Hematopoietic multipotent progenitor cell treated with erythropoietin and hydrocortisone succinate and interleukin-3 and kit ligand, for 6 days (in vitro differentiated cells): ENCODE data around the gene CNTNAP2.

ENCODE experiments used
- DNase-seq: peaks from one replicate; pipeline ENCODE4 v3.0.0-alpha.2; 2015

Gene CNTNAP2

DNA sequence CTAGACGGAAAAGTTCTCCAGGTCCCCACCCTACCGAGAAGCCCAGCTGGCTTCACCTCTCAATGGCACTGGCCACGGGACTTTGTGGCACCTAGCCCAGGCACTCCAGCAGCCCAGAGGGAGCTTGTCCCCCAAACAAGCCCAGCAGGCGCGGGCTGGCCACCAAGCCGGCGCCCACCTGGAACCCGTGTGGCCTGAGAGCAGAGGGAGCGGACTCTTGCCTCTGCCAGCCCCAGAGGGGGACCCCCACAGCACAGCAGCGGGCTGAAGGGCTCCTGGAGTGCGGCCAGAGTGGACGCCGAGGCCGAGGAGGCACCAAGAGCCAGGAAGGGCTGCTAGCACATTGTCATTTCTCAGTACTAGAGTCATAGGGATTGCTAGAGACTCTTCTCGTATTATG, 671.4 kb downstream of the CNTNAP2 start:
- no peak for DNase-seq

GRCh38 chr7:146791344-146792285, 675.0 kb downstream of the CNTNAP2 start:
- DNase-seq: no peak

DNA sequence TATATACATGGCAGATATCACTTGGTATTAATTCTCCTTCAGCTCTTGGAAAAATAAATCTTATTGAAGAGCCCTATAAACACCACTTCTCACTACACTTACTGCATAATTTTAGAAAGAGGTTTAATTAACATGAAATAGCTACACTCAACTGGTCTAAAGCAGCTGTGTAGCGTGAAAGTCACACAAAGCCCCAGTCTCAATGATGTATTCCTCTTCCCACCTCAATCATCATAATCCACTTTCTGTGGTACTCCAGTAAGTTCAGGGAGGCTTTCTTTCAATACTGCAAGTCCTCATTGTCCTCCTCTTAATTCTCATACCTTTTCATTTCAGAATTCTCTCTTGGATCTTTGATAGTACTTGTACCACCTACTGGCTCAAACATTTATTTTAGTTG, 688.0 kb downstream of the CNTNAP2 start:
- no peak for DNase-seq

DNA sequence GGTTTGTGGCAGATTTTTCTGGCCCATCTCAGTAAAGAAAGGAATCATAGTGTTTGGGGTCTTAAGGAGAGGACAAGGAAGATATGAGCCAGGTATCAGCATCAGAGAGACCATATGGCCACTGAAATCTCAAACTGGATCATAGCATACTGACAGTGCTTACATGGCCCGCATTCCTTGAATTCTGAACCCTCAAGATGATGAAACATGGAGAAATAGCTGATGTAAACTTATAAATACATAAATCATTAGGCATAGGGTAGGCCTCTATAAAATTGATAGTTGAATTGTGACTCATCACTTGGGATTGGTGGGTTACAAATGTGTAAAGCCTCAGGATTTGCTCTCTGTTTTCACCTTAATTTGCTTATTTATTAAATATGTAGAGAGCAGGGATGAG, 688.5 kb downstream of the CNTNAP2 start:
- no peak for DNase-seq

- DNase-seq: no peak
These were observed 709.7 kb downstream of the CNTNAP2 start for GRCh38 chr7:146826329-146826728.

GRCh38 chr7:146830686-146831085, 714.1 kb downstream of the CNTNAP2 start:
- DNase-seq: no peak

- no peak for DNase-seq
These were observed 715.3 kb downstream of the CNTNAP2 start for GRCh38 chr7:146831875-146832274.

DNA sequence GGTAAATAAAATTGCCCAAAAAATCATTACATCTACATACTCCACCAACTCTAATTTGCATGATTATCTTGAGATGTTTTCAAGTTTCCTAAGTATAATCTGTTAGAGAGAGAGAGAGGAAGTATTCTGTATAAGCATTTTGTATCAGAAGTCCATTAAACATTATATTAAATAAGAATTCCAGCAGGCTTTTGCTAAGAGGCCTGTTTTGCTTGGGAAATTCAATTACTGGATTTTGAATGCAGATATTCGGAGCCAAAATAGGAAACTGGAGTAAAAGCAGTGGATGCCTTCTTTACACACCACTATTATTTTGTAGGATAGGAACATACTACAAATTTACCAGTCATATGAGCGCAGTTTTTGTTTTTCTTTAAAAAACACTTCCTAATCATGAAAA, 727.8 kb downstream of the CNTNAP2 start:
- no peak for DNase-seq

- no peak for DNase-seq
These were observed 742.1 kb downstream of the CNTNAP2 start for GRCh38 chr7:146858690-146859089.

DNA sequence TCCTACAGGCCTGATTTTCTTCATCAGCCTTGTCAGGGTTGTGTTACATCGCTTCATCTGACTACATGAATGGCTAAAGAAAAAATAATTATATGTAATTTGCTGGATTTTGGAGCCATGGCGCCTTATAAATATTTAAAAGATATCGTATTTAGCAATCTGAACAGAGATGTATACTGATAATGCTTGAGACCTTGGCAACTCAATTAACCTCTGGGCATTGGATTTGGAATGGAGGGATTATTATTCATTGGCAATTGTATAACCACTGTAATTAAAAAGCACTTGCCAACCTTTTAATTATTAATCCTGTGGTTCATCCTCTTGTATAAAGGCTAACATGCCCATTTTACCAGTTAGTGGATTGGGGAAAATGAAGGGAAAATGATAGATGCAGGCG, 745.1 kb downstream of the CNTNAP2 start:
- DNase-seq: no peak

DNA sequence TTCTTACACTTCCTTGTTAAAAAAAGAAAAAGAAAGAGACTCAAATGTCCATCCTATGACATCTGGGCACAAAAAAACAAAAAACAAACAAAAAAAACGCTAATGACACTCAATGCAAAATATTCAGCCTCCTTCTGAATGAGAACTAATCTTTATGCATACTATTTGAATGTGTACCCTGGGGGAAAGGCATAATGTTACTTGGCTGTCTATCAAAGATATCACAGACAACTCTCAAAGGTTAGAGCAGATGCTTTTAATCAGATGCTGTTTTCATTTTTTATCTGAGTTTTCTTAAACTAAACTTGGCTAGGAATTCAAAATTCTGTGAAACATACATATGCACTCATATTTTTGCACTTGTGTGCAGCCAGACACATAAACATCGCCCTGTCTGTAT, 745.8 kb downstream of the CNTNAP2 start:
- no peak for DNase-seq

GRCh38 chr7:146864644-146865043, 748.0 kb downstream of the CNTNAP2 start:
- no peak for DNase-seq

DNA sequence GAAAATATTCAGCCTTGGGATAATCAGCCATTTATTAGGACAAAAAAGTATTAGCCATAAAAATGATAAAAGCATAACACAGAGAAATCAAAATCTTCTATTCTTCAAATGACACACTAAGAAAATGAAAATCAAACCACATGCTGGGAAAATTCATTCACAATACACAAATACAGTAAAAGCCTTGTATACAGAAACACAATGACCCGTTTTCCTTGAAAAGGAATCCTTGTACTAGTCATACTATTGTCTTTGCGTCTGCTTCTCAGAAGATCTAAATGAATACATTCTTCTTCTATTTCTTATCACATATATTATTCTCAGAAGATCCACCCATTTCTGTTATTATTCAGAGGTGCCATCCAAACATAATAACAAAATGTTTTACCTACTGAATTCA, 749.1 kb downstream of the CNTNAP2 start:
- no peak for DNase-seq

DNA sequence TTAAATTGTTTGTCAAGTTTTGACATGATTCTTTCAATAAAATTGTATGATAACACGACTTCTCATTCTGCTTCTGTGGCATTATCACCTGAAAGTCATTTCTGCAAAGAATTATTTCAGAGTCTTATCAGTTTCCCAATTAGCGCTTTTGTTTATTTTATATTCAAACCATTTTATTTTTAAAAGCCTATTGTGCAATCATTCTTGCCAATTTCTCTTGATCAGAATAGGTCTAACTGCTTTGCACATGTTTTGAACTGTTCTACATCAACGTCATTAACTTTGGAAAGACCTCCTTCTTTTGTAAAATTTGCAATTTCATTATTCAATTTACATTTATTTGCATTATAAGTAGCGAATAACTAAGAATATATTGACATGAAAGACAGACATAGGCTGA, 758.1 kb downstream of the CNTNAP2 start:
- DNase-seq: no peak

DNA sequence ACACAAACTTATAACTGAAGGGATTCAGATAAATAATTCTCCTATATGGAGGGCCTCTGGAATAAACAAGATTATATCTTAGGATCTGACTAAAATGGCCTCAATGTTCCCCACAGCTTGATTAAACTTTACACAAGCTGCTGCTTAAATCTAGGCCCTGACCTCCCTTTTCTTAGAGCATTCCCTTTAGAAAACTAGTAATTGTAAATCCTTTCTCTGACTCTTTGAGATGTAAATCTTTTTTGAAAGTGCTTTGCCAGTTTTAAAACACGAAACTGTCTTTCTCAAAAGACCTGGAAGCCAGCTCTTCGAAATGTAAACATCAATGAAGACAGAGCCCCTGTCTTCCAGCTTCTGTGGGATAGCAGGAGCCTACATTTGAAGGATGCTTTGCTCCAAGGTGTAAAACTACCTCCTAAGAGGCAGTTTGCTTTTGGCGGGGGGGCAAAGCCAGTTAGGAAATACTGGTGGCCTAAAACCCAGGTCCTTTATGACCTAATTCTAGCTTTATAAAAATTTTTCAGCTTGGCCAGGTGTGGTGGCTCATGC, 758.7 kb downstream of the CNTNAP2 start:
- no peak for DNase-seq

GRCh38 chr7:146875981-146876380, 759.4 kb downstream of the CNTNAP2 start:
- no peak for DNase-seq

GRCh38 chr7:146876411-146876810, 759.8 kb downstream of the CNTNAP2 start:
- no peak for DNase-seq

- DNase-seq: no peak
These were observed 762.3 kb downstream of the CNTNAP2 start for GRCh38 chr7:146878901-146879300.

DNA sequence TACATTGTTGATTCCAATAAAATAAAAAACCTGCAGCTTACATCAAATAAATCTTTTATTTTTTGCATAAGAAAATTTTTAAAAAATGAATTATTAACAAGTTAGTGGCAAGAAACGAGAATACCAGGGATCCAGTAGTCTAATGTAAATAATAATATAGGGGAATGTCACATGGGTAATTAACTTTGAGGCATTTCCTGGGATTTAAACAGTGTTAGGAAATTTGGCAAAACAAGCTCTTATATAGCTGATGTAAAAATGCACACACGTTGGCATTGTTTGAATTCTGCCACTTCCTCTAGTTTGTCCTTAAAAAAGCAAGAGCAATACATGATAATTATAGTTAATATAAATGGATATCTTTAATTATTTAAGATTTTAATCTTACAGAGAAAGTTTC, 768.6 kb downstream of the CNTNAP2 start:
- no peak for DNase-seq

DNA sequence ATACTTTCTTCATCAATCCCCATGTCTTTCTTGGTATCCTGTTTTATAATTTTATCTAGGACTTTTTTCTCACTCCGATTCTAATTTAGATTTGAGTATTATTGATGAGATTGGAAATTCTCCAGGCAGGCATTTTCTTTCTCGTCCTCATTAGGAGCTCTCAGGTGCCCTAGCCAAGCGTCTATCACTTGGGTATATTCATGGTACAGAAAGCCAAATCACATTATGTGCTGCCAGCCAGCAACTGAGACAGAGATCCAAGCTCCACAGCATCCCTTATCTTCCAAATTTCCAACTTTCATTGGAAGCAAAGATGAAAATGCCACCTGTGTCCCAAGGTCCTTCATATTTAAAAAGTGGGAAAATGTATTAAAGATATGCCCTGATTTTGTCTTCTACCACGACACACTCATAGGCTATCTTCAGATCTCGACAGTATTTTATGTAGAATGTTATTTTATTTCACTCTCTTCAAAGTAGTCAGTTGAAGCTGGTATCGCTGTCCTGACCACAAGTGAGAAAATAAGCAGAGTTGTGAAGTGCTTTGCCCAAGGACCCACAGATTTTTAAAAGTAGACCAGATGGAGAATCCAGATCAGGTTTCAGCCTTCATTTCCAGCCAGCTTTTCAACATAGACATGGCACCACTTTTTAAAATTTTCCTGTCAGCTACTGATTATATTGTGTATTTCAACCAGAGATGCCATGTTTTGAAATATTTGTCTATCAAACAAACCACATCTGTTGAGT, 773.4 kb downstream of the CNTNAP2 start:
- no peak for DNase-seq

GRCh38 chr7:146892151-146892550, 775.5 kb downstream of the CNTNAP2 start:
- no peak for DNase-seq

- no peak for DNase-seq
These were observed 778.3 kb downstream of the CNTNAP2 start for GRCh38 chr7:146894927-146895326.

- no peak for DNase-seq
These were observed 785.7 kb downstream of the CNTNAP2 start for GRCh38 chr7:146902266-146902665.

DNA sequence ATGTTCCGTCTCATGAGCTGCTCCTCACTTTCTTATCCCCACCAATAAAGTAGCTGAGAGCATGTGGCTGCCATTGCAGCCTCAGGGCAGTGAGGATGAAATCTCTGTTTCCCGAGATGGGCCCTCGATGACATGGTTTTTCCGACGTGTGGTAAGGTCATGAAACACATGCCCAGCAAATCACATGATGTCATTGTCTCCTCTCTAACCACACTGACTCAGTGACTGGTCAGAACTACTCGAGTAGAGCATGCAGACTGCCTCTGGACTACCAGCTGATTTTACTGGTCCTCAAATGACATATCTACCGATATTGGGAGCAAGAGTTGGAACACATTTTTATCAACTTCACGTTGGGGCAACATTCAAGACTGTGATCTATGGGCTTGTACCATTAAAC, 786.1 kb downstream of the CNTNAP2 start:
- DNase-seq: no peak
